ENCODE results near the gene MTRR. TPM values are rescaled to one million over a fixed set of nuclear protein-coding genes. Genes with fewer than 3 reads are reported as not detected.

The MTRR gene
- total and polyA plus RNA-seq, 7 experiments from 2014 or later, result 35.5 to 83.2 (median 66.9) TPM

Other genes starting within 250 kb of the MTRR start
- gene CFAP90, start 18.0 kb upstream of the MTRR start, total RNA-seq, result not detected
- gene CFAP90, start 18.0 kb upstream of the MTRR start, polyA plus RNA-seq, result under 1 TPM in 1 of 2 donors, not detected in 1; 0.07 TPM
- gene FASTKD3, start 117 bp upstream of the MTRR start, total RNA-seq, result 10 to 100 TPM in 2 of 5 experiments, 1 to 10 TPM in 3; 4.2 to 15.3 (median 10.0) TPM
- 10 to 100 TPM; 10.0 to 11.3 TPM for gene FASTKD3, start 117 bp upstream of the MTRR start, polyA plus RNA-seq

All from naive thymus-derived CD4-positive, alpha-beta T cell (primary cell).